M059J (cell line): ENCODE data around the gene TSPAN5. TPM values are rescaled to one million over a fixed set of nuclear protein-coding genes. Genes with fewer than 3 reads are reported as not detected.
"Not testable (repeated sequence)": the region's sequence is repeated elsewhere in the genome, so short reads cannot be mapped to it uniquely, and the experiment has no call there.

Experiments
- DNase-seq: peaks from one replicate; pipeline ENCODE4 v3.0.0-alpha.2; 2012; ENCODE audit warnings: low read depth
- total RNA-seq: library from RNA; depleted of rRNA; stranded (reverse); fragments of >200 nt; shearing (Covaris generic); gene quantifications from 2 replicates; pipeline ENCODE4 v1.2.3, GENCODE V29; 2014

TSPAN5 gene
- total RNA-seq, 1 experiment from 2014 or later = 39.0 TPM

DNA sequence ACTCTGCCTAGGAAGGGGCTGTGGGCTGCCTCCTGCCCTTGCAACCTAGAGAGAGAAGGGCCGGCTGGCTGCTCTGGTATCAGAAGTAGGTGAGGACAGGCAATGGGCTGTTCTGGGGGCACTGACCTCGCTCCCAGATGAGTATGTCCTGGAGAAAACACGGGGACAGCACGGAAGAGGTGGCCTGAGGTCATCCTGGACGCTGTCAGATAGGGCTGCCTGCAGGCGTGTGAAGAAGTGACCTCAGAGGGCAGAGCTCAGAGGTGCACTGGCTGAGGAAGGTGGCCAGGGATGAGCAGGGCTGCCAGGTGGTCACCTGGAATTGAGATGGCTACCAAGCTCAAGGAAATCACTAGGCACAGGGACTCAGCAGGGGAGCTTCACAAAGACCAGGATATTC is 159.6 kb downstream of the TSPAN5 start:
- DNase-seq = no peak

DNA sequence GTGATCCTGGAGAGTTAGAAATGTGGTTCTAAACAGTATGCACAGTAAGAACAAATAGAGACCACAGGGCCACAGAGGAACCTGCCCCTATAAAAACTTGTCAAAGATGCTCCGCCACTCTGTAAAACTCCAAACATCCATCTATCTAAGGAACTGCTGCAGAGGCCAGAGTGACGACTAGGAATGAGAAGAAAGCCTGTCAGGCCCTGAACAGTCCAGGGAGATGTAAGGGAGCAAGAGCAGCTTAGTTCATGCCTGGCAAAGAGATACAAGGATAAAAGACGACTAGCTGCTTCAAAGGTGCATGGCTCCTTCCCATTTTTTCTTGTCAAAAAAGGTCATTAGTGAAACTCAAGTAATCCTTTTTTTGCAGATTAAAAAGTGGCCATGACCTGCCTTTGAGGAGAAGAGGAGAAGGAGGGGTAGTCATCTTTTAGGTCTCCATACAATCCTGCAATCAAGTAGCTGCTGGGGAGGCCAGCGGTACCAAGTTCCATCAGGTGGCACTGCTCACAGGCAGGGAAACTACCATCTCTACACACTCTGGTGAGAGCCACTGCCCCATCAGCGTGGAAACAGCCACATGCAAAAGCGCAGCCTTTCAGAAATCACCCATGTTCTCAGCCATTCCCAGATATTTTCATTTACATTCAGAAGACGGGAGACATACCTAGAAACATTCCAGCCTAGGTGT is 162.1 kb downstream of the TSPAN5 start:
- DNase-seq = no peak

DNA sequence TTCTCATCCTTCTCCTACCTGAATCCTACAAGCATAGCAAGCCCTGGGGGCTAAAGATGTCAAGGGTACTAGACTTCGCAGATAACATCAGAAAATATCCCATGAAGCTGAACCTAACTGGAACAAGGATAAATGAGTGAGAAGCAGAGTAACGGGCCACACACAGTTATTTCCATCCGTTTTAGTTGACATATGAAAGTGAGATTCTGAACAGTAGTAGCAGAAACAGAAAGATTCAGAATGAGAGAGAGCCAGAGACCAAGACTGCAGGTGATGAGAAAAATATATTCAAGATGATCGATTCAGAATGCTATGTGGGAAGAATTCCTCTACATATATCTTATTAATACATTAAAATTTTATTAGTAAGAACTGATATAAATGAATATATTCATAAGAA is 165.1 kb downstream of the TSPAN5 start:
- no peak for DNase-seq

DNA sequence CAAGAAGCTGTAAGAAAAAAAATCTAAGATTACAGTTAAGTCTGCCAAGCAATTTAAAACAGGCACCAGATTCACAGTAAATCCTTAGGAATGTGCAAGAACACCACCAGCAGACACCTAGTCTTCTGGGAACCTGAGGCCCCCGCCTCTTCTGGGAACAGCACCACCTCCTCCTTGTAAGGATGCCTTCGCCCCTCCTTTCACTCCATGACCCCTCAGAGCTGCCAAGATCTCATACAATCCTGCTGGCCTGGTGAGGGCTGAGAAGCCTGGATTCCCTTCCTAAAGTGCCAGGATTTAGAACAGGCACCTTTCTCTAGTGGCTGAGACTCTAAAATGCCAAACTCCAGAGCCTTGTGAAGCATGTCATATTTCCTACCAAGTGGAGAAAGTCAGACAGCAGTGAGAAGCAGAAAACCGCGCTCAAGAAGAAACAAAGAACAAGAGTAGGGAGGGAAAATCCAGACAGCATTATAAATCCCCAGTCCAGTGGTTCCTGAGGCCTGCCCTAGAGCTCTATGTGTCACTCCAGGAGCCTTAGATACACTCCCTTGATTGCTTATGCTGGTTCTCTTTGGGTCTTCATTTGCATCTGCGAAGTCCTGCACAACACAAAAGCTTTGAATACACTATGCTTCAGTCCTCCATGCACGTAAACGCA is 166.4 kb downstream of the TSPAN5 start:
- DNase-seq = peak; percentile 65

DNA sequence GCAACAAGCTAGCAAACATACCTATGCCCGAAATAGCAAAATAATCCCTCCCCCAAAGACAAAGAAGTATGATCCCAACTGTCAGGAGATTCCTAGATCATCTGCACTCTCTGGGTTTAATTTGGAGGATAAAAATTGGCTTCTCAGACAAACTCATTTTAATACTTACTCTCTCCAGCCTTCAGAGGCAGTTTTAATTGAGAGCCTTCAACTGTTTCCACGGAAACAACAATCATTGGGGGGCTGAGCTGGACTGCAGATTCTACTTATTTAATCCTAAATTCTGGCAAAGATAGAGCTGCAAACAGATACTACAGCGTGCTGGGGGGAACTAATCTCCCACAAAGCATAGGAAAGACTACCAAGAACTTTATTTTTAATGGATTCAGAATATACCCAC is 168.2 kb downstream of the TSPAN5 start:
- DNase-seq = no peak

DNA sequence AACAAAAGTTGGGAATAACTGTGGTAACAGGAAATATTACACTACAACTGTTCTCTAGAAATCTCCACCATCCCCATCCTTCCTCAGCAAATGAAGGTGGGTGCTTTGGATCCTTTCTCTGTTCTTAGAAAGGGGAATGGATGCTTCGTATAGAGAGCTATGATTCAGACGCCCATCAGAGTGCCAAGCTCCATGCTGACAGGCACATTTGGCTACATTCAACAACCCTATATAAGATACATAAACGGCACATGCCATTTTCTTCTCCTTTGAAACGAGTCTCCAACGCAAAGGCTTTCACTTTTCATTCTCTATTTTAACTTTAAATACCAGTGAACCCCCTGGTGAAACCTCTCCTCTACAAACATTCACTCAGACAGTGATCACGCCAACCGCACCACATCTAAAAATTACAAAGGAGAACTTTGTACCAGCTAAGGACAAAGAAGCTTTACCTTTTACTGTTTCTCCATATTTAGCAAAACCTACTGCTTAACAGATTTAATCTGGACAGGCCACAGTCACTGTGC is 172.5 kb downstream of the TSPAN5 start:
- DNase-seq = no peak

DNA sequence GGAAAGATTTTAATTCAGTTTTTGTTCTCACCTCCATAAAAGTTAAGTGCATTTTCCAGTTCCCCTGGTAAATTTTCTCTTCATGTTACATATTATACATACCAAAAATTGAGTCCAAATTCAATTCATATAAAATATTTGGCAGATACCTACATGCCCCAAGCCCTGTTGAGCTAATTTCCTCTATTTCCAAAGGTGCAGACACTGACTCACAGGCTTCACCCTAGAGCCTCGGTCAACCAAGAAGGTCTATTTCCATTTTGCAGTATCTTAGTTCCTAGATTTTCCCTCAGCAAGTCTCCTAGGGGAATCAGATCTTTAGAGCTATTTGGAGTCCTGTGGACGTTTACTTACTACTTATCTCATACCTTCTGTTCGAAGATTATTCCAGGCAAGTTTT is 174.4 kb downstream of the TSPAN5 start:
- peak; percentile 56 for DNase-seq

DNA sequence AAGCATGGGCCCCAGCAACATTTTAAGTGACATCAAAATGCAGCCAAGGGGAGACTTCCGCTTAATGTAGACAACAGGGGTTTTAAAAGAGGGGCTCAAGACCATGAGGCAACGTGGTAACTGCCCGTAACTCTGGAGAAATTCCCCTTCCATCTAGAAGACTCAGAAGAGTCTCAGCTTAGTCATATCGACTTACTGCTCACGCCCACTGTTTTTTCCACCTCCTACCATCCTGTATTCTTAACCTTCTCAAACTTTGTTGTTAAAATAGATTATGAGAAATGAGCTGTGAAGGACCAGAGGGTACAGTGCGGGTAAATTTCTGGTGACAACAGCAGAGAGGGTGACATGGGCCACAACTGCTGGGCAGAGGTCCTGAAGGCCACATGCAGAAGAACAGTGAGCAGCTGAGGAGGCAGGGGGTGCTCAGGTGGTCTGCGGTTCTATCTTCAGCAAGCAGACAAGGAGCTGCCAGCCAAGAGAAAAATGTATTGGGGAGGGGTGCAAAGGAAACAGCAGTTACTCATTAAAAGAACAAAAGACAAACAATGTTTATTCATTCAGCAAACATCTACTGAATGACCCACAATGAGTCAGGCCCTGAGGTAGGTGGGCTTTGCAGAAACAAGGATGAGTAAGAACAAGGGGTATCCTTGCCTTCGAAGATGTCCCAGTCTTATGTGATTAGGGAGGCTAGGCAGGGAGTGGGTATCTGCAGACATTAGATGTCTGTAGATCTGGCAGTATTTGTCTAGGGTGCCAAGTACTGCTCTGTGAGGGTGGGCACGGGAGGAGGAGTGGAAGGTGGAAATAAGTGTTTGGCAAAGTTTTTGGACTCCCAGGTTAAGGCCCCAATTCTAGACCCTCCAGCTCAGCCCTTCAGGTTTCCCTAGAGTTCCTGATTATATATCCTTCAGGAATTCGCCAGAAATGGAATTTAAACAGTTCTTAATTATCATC is 175.3 kb downstream of the TSPAN5 start:
- peak; percentile 60 for DNase-seq

DNA sequence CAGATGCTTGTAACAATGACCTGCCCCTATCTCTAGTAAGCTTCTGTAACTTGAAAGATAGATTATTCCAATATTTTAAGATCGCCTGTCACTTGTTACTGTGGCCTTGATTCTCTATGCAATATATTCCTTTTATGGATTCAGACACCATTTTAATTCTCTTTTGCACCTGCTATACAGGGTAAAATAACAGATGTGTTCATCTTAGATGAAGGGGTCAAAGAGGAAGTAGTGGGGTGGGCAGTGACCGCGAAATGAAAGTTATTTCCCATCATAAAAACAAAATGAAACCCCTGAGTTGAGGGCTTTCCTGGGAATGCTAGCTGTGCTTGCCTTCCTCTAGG is 175.9 kb downstream of the TSPAN5 start:
- no peak for DNase-seq

DNA sequence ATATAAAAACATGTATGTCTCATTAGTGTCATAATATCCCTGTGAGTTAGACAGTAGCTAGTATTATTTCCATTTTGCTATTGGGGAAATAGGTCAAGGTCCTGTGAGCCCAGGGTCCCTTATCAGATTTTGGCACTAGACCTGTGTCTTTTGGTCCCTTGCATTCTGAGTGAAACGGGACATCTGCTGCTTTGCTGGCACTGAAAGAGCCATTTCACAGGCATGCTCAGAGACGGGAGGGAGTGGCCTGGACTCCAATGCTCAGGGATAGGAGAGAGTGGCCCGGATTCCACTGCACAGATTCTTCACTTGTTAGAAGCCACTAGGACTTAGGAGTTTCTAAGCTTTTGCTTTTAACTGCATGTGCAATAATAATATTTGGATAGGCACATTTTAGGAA is 177.2 kb downstream of the TSPAN5 start:
- DNase-seq = no peak

DNA sequence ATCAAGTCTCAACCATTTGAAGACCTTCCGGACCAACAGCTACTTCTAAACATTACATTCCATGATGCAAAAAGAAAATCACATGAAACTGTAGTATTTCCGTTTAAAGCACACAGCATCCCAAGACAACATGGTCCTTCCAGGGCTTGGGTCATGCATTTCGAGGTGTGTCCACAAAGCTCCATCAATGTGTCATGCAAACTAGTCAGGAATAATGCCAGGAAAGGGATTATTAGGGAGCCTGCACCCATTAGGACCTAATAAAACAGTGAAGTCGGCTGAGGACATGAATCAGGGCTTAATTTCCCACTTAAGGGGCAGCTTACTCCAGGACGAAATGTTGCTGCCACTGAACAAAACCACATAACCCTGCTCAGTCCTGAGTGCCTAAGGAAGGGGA is 177.9 kb downstream of the TSPAN5 start:
- DNase-seq = no peak

DNA sequence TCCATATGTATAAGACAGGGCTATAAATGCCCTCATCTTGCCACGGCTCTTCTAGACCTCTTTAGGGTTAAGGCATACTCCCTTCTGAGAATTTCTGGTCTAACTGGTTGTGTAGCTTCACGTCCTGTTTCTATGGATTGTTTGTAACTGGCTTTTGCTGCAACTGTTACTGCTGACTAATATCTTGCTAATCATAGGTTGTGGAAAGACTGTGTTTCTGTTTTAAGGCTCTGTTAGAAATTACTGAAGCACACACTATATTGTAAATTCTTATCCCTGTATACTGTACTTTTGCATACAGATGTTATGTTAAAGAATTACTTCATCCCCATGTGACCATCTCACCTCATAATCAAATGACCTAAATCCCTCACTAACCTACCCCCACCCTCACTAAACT is 178.8 kb downstream of the TSPAN5 start:
- not testable (repeated sequence) for DNase-seq

DNA sequence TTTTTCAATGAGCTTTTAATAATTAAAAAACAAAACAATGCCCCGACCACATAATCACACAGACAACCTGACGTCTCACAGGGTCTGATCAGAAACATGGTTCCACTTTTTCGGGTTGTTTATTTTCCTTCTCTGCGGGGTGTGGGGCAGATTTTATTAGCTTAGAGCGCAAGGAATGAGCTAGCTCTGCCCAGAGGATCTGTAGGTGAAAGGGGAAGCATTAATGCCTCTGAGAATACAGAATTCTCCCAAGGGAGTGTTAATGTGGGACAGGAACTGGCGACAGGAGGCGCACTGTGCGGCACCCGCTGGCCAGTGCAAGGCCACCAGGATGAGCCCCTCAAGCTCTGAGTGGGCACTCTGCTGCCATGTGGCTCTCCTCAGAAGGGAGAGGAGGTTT is 181.5 kb downstream of the TSPAN5 start:
- no peak for DNase-seq

DNA sequence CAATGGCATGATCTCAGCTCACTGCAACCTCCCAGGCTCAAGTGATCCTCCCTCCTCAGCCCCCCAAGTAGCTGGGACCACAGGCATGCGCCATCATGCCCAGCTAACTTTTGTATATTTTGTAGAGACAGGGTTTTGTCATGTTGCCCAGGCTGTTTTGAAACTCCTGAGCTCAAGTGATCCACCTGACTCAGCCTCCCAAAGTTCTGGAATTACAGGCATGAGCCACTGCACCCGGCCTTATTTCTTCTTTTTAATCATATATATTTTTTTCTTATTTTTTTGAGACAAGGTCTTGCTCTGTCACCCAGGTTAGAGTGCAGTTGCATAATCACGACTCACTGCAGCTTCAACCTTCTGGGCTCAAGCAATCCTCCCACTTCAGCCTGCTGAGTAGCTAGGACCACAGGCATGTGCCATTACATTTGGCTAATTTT is 184.0 kb downstream of the TSPAN5 start:
- peak; percentile 68 for DNase-seq

DNA sequence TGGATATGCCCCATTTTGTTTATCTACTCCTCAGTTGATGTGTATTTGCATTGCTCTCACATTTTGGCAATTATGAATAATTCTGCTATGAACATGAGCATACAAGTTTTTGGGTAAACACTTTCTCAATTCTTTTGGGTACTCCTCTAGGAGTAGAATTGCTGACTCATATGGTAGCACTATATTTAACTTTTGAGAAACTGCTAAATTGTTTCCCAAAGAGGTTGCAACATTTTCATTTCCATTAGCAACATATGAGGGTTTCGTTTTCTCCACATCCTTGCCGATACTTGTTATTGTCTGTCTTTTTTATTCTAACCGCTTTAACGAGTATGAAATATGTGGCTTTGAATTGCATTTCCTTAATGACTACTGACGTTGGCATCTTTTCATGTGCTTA is 185.4 kb downstream of the TSPAN5 start:
- no peak for DNase-seq

DNA sequence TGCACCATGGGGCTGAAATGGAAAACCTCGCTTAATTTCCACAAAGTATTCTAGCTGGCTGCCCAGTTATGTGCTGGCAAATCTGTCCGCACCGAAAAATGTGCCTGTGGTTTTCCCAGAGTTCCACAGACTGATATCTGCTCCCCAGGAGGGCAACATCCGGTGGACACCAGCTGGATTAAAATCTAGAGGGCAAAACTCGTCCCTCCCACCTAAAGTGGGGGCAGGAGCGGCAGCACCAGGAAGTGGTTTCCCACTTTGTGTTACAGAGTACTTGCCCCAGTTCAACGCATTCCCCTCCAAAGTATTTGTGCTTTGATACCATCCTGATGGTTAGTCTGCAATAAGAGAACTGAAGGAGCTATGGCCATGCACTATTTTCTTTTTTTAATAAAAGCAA is 187.6 kb downstream of the TSPAN5 start:
- peak; percentile 93 for DNase-seq

DNA sequence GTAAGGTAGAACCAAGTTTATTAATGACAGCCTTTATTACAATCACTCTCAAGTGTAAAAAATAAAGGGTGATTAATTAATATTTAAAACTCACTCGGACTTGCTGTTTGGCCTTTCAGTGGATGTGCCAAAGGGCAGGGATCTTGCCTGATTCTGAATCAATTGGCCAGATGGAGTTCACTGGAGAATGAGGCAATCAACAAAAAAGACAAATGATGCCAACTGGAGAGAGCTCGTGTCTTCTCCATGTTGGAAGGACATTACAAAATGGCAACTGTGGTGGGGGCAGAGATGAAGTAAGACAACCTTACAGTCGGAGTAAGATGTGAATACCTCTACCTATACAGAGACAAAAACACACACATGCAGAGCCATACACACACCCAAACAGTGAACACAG is 188.0 kb downstream of the TSPAN5 start:
- DNase-seq = no peak

DNA sequence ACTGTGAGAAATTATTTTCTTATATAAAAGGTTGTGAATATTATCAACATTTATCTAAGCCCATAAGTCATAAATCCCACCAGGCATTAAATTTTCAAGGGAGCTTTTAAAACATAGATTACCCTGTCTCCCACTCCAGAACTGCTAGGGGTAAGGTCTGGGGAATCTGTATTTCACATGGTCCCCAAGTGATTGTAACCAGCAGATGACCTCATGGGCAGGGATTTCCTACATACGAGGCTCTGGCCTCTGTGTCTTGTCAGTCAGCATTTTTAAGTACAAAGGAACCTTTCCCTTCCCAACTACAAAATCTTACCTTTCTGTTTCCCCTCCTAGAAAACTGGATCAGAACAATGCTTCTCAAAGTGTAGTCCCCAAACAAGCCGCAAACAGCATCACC is 188.6 kb downstream of the TSPAN5 start:
- DNase-seq = no peak

DNA sequence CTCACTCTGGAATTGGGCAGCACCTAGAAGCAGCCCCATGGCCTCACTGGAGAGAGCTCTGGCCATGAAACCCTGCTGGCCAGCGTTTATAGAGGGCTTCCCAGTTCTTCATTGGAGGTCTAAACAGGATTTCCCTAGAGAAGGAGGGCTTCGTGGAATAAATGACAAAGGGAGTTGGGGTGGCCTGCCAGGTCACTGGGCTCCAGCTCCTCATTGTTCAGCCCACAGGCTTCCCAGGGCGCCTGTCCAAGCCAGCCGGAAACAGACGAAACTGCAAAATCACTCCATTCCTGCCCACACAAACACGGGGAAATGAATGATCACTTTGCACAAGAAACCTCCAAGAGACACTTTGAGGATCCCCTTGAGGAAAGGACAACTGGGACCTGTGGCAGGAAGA is 189.7 kb downstream of the TSPAN5 start:
- peak; percentile 67 for DNase-seq

DNA sequence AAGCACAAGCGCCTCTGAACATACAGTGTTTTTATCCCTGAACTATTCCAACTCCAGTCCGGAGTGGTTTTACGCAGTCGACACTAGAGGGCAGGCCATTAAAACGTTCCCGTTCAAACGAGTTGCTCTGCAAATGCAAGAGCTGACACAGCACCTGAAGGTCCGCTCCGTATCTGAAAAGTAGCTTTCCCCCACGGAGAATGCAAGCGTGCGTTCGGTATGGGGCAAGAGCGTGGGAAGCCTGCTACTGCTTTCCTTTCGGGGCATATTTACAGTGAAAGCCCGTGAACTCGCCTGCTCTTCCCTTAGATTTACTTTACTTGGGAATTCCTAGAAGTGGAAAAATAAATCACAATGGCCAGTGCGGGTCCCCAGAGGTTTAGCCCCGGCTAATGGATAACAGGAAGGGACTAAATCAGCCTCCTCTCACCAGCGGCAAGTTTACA is 190.8 kb downstream of the TSPAN5 start:
- DNase-seq = peak; percentile 86

DNA sequence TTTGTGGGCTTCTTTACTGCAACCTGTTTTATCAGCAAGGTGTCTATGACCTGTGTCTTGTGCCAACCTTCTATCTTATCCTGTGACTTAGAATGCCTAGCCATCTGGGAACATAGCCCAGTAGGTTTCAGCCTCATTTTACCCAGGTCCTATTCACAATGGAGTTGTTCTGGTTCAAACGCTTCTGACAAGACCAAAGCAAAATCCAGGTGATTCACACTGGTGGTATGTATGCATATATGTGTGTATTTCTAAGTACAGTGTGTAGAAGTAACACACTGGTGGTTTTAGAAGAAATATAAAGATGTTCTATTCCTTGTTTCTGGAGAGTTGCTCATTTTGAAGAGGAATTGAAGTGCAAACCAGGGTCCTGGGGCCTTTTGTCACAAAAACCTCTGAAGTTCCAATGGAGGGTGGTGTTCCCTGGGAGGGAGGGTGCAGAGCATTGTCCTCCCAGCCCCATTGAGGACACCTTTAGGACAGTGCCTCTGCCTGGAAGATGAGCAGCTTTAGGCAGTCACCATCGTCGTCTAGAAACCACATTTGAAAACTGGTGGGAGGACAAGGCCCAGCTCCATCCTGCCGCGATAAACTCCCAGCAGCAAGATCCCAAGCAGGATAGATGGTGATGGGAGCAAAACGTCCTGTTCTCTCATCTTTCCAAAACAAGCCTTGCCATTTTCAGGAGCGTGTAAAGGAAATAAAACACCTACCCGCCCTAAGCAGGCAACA is 191.4 kb downstream of the TSPAN5 start:
- no peak for DNase-seq

DNA sequence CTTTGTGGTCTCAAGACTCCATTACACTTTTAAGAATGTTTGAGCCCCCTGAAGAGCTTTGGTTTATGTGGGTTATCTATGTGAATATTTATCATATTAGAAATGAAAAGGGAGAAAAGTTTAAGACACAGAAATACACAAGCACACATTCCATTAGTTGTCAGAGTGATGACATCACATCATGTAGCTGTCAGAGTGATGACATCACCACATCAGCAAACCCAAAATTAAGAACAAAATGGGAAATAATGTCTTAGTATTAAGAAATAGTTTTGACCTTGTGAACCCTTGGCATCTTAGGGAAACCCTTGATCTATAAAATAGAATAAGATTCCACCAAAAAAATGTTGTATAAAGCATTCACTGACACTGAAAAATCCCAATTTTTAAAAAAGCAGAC is 195.9 kb downstream of the TSPAN5 start:
- no peak for DNase-seq
